NT2/D1 (cell line): ENCODE measurements around the gene ELFN1.

Experiments used
- DNase-seq: peaks from one replicate; pipeline ENCODE4 v3.0.0-alpha.2; 2011; ENCODE audit warnings: low read depth, low spot score
- H3K27me3 ChIP-seq: 2 replicates; pipeline ENCODE4 v1.6.0; 2011; ENCODE audit warnings: mild to moderate bottlenecking; ENCODE audit not compliant: insufficient read length, insufficient read depth
- H3K36me3 ChIP-seq: 2 replicates; pipeline ENCODE4 v1.6.1; 2011; ENCODE audit warnings: mild to moderate bottlenecking, low read length, mixed read lengths; ENCODE audit not compliant: insufficient read depth, insufficient read length
- H3K4me1 ChIP-seq: 2 replicates; pipeline ENCODE4 v1.5.1; 2011; ENCODE audit not compliant: insufficient read depth, insufficient read length
- H3K4me3 ChIP-seq: 2 replicates; pipeline ENCODE4 v1.5.1; 2011; ENCODE audit warnings: low read depth; ENCODE audit not compliant: insufficient read length
- H3K9ac ChIP-seq: 2 replicates; pipeline ENCODE4 v1.6.0; 2011; ENCODE audit warnings: low read depth; ENCODE audit not compliant: insufficient read length
- H3K9me3 ChIP-seq: 2 replicates; pipeline ENCODE4 v1.5.1; 2011; ENCODE audit warnings: mild to moderate bottlenecking, low read length; ENCODE audit not compliant: insufficient read depth
- SUZ12 ChIP-seq: IDR thresholded peaks from 2 replicates; pipeline ENCODE4 v1.6.1; 2011; ENCODE audit not compliant: insufficient read length, insufficient read depth; ENCODE audit errors: extremely low read depth
- YY1 ChIP-seq: IDR thresholded peaks from 2 replicates; pipeline ENCODE4 v1.6.1; 2011; ENCODE audit not compliant: insufficient read length, insufficient read depth
- ZNF274 ChIP-seq: IDR thresholded peaks from 2 replicates; pipeline ENCODE4 v1.6.1; 2011; ENCODE audit warnings: mild to moderate bottlenecking, low read depth, low read length

Gene ELFN1

GRCh38 chr7:1669064-1669951, 769 bp upstream of the ELFN1 start:
- no peaks in the 10 kb centered on the region for H3K9me3 ChIP-seq
- H3K4me3 ChIP-seq = peak overlapping the region; percentile 42
- H3K27me3 ChIP-seq = peaks cover 54% of the 10 kb centered on the region
- TF ChIP-seq YY1 (no peak), SUZ12 (no peak), ZNF274 (no peak)
- H3K9ac ChIP-seq = peak overlapping the region; percentile 65
- no peak for DNase-seq
- H3K4me1 ChIP-seq = peaks cover 8% of the 10 kb centered on the region
- H3K36me3 ChIP-seq = peaks cover 4% of the 10 kb centered on the region

GRCh38 chr7:1670894-1671593, 967 bp downstream of the ELFN1 start:
- H3K27me3 ChIP-seq = peaks cover 51% of the 10 kb centered on the region
- H3K4me3 ChIP-seq = peak overlapping the region; percentile 63
- H3K9ac ChIP-seq = peak overlapping the region; percentile 85
- H3K4me1 ChIP-seq = peaks cover 8% of the 10 kb centered on the region
- H3K36me3 ChIP-seq = peaks cover 7% of the 10 kb centered on the region
- H3K9me3 ChIP-seq = no peaks in the 10 kb centered on the region
- no peak for TF ChIP-seq ZNF274
- TF ChIP-seq SUZ12 = no peak
- TF ChIP-seq YY1 = no peak
- DNase-seq = no peak

GRCh38 chr7:1671594-1672451, 1.7 kb downstream of the ELFN1 start:
- H3K9me3 ChIP-seq = no peaks in the 10 kb centered on the region
- peaks cover 43% of the 10 kb centered on the region for H3K27me3 ChIP-seq
- H3K4me3 ChIP-seq = no peak overlapping the region
- no peak overlapping the region for H3K9ac ChIP-seq
- peaks cover 8% of the 10 kb centered on the region for H3K4me1 ChIP-seq
- H3K36me3 ChIP-seq = peaks cover 7% of the 10 kb centered on the region
- TF ChIP-seq YY1 (no peak), SUZ12 (no peak), ZNF274 (no peak)
- no peak for DNase-seq

GRCh38 chr7:1672851-1673486, 2.9 kb downstream of the ELFN1 start:
- Histone ChIP-seq H3K9me3 (no peaks in the 10 kb centered on the region), H3K36me3 (peaks cover 7% of the 10 kb centered on the region), H3K4me1 (peaks cover 8% of the 10 kb centered on the region), H3K4me3 (no peak overlapping the region), H3K9ac (no peak overlapping the region), H3K27me3 (peaks cover 32% of the 10 kb centered on the region)
- DNase-seq = no peak
- TF ChIP-seq YY1 = no peak
- TF ChIP-seq ZNF274 = no peak
- TF ChIP-seq SUZ12 = no peak

GRCh38 chr7:1673581-1674118, 3.6 kb downstream of the ELFN1 start:
- Histone ChIP-seq H3K36me3 (peaks cover 7% of the 10 kb centered on the region), H3K9ac (peak overlapping the region; percentile 32), H3K27me3 (peaks cover 25% of the 10 kb centered on the region), H3K9me3 (no peaks in the 10 kb centered on the region), H3K4me3 (no peak overlapping the region), H3K4me1 (peaks cover 4% of the 10 kb centered on the region)
- TF ChIP-seq ZNF274 = no peak
- TF ChIP-seq SUZ12 = no peak
- no peak for TF ChIP-seq YY1
- DNase-seq = no peak

GRCh38 chr7:1674161-1675035, 4.3 kb downstream of the ELFN1 start:
- TF ChIP-seq YY1 (no peak), ZNF274 (no peak), SUZ12 (no peak)
- Histone ChIP-seq H3K36me3 (peaks cover 7% of the 10 kb centered on the region), H3K4me3 (no peak overlapping the region), H3K27me3 (peaks cover 18% of the 10 kb centered on the region), H3K4me1 (no peaks in the 10 kb centered on the region), H3K9me3 (no peaks in the 10 kb centered on the region), H3K9ac (no peak overlapping the region)
- no peak for DNase-seq
